NCI-H1092 treated with DMSO at 0.1 percent for 48 hours (cell line): ENCODE data around the gene NIPAL3.
"Not testable (repeated sequence)": the region's sequence is repeated elsewhere in the genome, so short reads cannot be mapped to it uniquely, and the experiment has no call there.

Experiments used
- DNase-seq: peaks from one replicate; lab custom pipeline; 2025; lab: John Stamatoyannopoulos, UW

Gene NIPAL3

GRCh38 chr1:24459551-24460266, 44.1 kb downstream of the NIPAL3 start:
- no peak for DNase-seq

- not testable (repeated sequence) for DNase-seq
Measured at GRCh38 chr1:24462128-24462527, 46.5 kb downstream of the NIPAL3 start.

- DNase-seq, result peak; percentile 70
Measured at GRCh38 chr1:24463776-24464735, 48.5 kb downstream of the NIPAL3 start.

GRCh38 chr1:24465099-24465498, 49.5 kb downstream of the NIPAL3 start:
- DNase-seq, result no peak

- no peak for DNase-seq
Measured at GRCh38 chr1:24465638-24466037, 50.0 kb downstream of the NIPAL3 start.

- DNase-seq, result no peak
Measured at GRCh38 chr1:24468685-24469316, 53.2 kb downstream of the NIPAL3 start.

GRCh38 chr1:24470592-24470991, 55.0 kb downstream of the NIPAL3 start:
- no peak for DNase-seq

- no peak for DNase-seq
Measured at GRCh38 chr1:24472527-24473251, 57.1 kb downstream of the NIPAL3 start.

GRCh38 chr1:24474193-24474592, 58.6 kb downstream of the NIPAL3 start:
- no peak for DNase-seq

- no peak for DNase-seq
Measured at GRCh38 chr1:24475700-24476099, 60.1 kb downstream of the NIPAL3 start.

- DNase-seq, result no peak
Measured at GRCh38 chr1:24476571-24476970, 61.0 kb downstream of the NIPAL3 start.

GRCh38 chr1:24477309-24477708, 61.7 kb downstream of the NIPAL3 start:
- DNase-seq, result no peak

- DNase-seq, result no peak
Measured at GRCh38 chr1:24481101-24481500, 65.5 kb downstream of the NIPAL3 start.

- no peak for DNase-seq
Measured at GRCh38 chr1:24481843-24482610, 66.4 kb downstream of the NIPAL3 start.

- no peak for DNase-seq
Measured at GRCh38 chr1:24483441-24483840, 67.8 kb downstream of the NIPAL3 start.

- no peak for DNase-seq
Measured at GRCh38 chr1:24484199-24484598, 68.6 kb downstream of the NIPAL3 start.

GRCh38 chr1:24486331-24487065, 70.9 kb downstream of the NIPAL3 start:
- no peak for DNase-seq

GRCh38 chr1:24487455-24487854, 71.9 kb downstream of the NIPAL3 start:
- no peak for DNase-seq

- not testable (repeated sequence) for DNase-seq
Measured at GRCh38 chr1:24488159-24488558, 72.6 kb downstream of the NIPAL3 start.

- DNase-seq, result no peak
Measured at GRCh38 chr1:24489674-24490073, 74.1 kb downstream of the NIPAL3 start.
